Tibial artery (tissue), 4 donors: ENCODE measurements around the gene ZNF805.
"Not testable (repeated sequence)": the region's sequence is repeated elsewhere in the genome, so short reads cannot be mapped to it uniquely, and the experiment has no call there.

Source experiments
- DNase-seq, 2 donors: peaks; one replicate each; pipeline ENCODE4 v3.0.0-alpha.2; 2019
- H3K27ac ChIP-seq, 2 donors: fragments of 200-600 bp; sonication (generic) in 1 of 2; 1 replicate in 1 of 2; 2 replicates in 1 of 2; pipeline ENCODE4 v1.5.1; 2018 to 2019; ENCODE audit warnings: mild to moderate bottlenecking in 1 of 2
- H3K27me3 ChIP-seq, 2 donors: fragments of 200-600 bp; sonication (generic) in 1 of 2; one replicate each; pipeline versions ENCODE4 v1.5.1 to v1.6.0; 2016 to 2019
- H3K36me3 ChIP-seq, 3 donors: fragments of 200-600 bp; sonication (generic) in 2 of 3; one replicate each; pipeline ENCODE4 v1.5.1; 2016 to 2019; ENCODE audit warnings: mild to moderate bottlenecking in 2 of 3
- H3K4me1 ChIP-seq, 4 donors: fragments of 200-600 bp; sonication (generic) in 2 of 4; 1 replicate in 3 of 4; 2 replicates in 1 of 4; pipeline ENCODE4 v1.5.1; 2016 to 2019
- H3K4me3 ChIP-seq, 2 donors: fragments of 200-600 bp; sonication (generic) in 1 of 2; 1 replicate in 1 of 2; 2 replicates in 1 of 2; pipeline ENCODE4 v1.5.1; 2018 to 2019; ENCODE audit warnings: mild to moderate bottlenecking in 2 of 2
- H3K9me3 ChIP-seq, 3 donors: fragments of 200-600 bp; sonication (generic) in 1 of 3; one replicate each; pipeline ENCODE4 v1.5.1; 2016 to 2019
- intact Hi-C: fragments of 100-400 bp; cut with DNase I; formaldehyde crosslinking; loops from one replicate; pipeline ENCODE4 v1.15.0; 2023; ENCODE audit warnings: low total_unique reads
- TF ChIP-seq, protein P1 (sequence below), 2 experiments: fragments of 200-600 bp in 1 of 2; fragments of 450-650 bp in 1 of 2; IDR thresholded peaks; one replicate each; pipeline ENCODE4 v1.5.1; 2017 to 2019; ENCODE audit warnings: antibody characterized with exemption in 2 of 2, mild to moderate bottlenecking in 1 of 2, moderate library complexity in 1 of 2

Gene ZNF805

DNA sequence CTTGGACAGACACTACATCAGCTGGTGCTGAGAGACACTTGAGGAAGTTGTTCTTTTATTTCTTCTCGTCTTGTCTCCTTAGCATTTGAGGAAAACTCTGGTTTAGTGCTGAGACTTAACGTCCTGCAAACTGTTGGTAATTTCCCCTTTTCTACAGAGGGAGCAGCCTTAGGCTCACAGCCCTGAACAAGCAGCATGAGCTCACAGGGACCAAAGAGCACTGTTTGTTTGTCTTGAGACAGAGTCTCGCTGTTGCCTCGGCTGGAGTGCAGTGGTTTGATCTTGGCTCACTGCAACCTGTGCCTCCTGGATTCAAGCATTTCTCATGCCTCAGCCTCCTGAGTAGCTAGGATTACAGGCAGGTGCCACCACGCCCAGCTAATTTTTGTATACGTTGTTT, 5.5 kb downstream of the ZNF805 start:
- Histone ChIP-seq H3K4me3 (no peak overlapping the region), H3K36me3 (peaks cover 69 to 76% (median 71%) of the 10 kb centered on the region in 3 donors), H3K4me1 (peaks cover 0 to 22% (median 16%) of the 10 kb centered on the region in 4 donors), H3K9me3 (peaks cover 0 to 23% (median 5%) of the 10 kb centered on the region in 3 donors), H3K27ac (no peak overlapping the region), H3K27me3 (no peaks in the 10 kb centered on the region)
- TF ChIP-seq, protein P1, sequence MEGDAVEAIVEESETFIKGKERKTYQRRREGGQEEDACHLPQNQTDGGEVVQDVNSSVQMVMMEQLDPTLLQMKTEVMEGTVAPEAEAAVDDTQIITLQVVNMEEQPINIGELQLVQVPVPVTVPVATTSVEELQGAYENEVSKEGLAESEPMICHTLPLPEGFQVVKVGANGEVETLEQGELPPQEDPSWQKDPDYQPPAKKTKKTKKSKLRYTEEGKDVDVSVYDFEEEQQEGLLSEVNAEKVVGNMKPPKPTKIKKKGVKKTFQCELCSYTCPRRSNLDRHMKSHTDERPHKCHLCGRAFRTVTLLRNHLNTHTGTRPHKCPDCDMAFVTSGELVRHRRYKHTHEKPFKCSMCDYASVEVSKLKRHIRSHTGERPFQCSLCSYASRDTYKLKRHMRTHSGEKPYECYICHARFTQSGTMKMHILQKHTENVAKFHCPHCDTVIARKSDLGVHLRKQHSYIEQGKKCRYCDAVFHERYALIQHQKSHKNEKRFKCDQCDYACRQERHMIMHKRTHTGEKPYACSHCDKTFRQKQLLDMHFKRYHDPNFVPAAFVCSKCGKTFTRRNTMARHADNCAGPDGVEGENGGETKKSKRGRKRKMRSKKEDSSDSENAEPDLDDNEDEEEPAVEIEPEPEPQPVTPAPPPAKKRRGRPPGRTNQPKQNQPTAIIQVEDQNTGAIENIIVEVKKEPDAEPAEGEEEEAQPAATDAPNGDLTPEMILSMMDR (IDR thresholded peaks at IDR 0.05): no peak
- no peak for DNase-seq
- intact Hi-C loops: no loop called here

DNA sequence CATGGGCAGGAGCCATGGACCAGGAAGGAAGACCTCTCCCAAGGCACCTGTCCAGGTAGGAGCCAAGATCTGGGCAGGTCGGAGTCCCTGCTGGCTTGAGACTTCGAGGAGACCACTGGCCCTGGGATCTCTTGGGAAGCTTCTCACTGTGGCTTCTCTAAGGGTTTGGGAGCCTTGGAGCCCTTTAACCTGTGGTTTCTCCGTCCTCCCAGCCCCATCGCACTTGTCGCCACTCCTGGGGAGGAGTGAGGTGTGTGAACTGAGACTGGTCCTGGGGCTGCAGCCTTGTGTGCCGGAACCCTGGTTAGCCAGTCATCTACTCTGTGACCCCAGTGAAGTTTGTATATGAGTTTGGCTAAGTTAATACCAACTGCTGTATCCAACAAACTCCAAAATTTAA, 8.2 kb downstream of the ZNF805 start:
- Histone ChIP-seq H3K4me1 (no peaks in the 10 kb centered on the region), H3K27ac (no peak overlapping the region), H3K4me3 (no peak overlapping the region), H3K36me3 (peaks cover 94 to 98% (median 96%) of the 10 kb centered on the region in 3 donors), H3K27me3 (no peaks in the 10 kb centered on the region), H3K9me3 (peaks cover 0 to 48% (median 14%) of the 10 kb centered on the region in 3 donors)
- TF ChIP-seq, protein P1 (IDR thresholded peaks at IDR 0.05): no peak
- intact Hi-C loops: no loop called here
- DNase-seq: no peak

DNA sequence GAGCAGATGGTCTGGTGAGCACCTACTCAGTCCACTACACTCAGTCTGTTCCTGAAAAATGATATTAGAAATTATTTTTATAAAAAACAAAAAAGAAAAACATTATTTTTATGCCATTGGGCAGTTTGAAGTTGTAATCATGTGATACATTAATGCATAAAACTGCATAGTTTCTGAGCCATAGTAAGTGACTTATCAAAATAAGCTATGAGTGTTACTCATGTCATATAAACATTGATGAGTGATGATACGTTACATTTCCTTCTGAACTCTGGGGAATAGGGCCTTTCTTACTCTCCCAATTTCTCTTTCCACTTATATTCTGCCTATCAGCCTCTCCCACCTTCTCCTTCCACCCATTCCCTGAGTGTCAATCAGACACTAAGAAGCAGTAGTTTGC, 8.9 kb downstream of the ZNF805 start:
- peaks cover 3 to 55% (median 21%) of the 10 kb centered on the region in 3 donors for H3K9me3 ChIP-seq
- intact Hi-C loops: no loop called here
- TF ChIP-seq, protein P1 (IDR thresholded peaks at IDR 0.05): no peak
- DNase-seq: no peak
- no peaks in the 10 kb centered on the region for H3K27me3 ChIP-seq
- H3K27ac ChIP-seq: no peak overlapping the region
- H3K4me3 ChIP-seq: no peak overlapping the region
- H3K4me1 ChIP-seq: no peaks in the 10 kb centered on the region
- H3K36me3 ChIP-seq: peaks cover 94 to 98% (median 96%) of the 10 kb centered on the region in 3 donors

DNA sequence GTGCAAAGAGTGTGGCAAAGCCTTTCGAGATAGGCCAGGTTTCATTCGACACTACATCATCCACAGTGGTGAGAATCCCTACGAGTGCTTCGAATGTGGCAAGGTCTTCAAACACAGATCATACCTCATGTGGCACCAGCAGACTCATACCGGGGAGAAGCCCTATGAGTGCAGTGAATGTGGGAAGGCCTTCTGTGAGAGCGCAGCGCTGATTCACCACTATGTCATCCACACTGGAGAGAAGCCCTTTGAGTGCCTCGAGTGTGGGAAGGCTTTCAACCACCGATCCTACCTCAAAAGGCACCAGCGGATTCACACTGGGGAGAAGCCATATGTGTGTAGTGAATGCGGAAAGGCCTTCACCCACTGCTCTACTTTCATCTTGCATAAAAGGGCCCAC, 13.3 kb downstream of the ZNF805 start:
- Histone ChIP-seq H3K36me3 (peaks cover 82 to 95% (median 91%) of the 10 kb centered on the region in 3 donors), H3K9me3 (peaks cover 3 to 83% (median 29%) of the 10 kb centered on the region in 3 donors)
- intact Hi-C loops, H3K4me3 ChIP-seq, DNase-seq, H3K27ac ChIP-seq, H3K27me3 ChIP-seq, H3K4me1 ChIP-seq: not testable (repeated sequence)

DNA sequence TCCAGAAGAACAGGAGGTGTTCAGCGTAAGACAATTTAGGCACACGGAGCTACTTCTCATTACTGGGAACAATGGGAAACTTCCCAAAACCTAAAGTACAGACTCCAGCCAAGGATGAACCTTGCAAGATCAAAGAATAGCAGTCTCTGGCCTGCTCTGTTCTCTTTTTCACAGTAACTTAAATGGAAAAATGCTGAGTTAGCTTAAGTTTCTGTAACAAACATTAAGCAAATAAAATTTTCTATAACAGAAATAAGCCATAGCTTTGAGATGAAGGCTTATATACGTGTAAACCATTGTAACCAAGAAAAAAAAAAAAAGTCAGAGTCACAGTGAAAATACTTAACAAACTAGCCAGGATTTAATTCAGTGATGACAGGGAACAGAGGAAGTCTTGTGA, 21.6 kb downstream of the ZNF805 start:
- Histone ChIP-seq H3K36me3 (peaks cover 43 to 61% (median 59%) of the 10 kb centered on the region in 3 donors), H3K27me3 (no peaks in the 10 kb centered on the region), H3K4me3 (no peak overlapping the region), H3K4me1 (no peaks in the 10 kb centered on the region), H3K27ac (no peak overlapping the region), H3K9me3 (peaks cover 0 to 83% (median 18%) of the 10 kb centered on the region in 3 donors)
- TF ChIP-seq, protein P1 (IDR thresholded peaks at IDR 0.05): no peak
- intact Hi-C loops: no loop called here
- no peak for DNase-seq

DNA sequence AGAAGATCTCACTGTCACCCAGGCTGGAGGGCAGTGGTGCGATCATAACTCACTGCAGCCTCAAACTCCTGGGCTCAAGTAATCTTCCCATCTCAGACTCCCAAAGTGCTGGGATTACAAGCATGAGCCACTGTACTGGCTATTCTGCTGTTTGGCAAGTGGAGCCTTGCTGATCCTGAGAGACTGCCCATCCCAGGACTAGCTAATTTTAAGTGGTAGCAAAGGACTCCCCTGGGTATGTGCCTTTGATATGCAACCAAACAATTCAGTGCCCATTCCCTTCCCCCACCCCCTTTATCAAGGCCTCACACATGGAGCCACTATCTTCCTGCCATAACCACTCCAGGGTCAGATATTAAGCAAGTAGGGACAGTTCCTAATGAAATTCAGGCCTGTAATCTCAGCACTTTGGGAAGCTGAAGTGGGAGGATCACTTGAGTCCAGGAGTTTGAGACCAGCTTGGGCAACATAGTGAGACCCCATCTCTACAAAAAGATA, 22.9 kb downstream of the ZNF805 start:
- Histone ChIP-seq H3K4me1 (no peaks in the 10 kb centered on the region), H3K27ac (no peak overlapping the region), H3K27me3 (no peaks in the 10 kb centered on the region), H3K36me3 (peaks cover 37 to 64% (median 56%) of the 10 kb centered on the region in 3 donors), H3K4me3 (no peak overlapping the region), H3K9me3 (peaks cover 0 to 79% (median 24%) of the 10 kb centered on the region in 3 donors)
- TF ChIP-seq, protein P1 (IDR thresholded peaks at IDR 0.05): no peak
- intact Hi-C loops: no loop called here
- DNase-seq: no peak
